ENCODE measurements around the gene BCAP31. TPM values are rescaled to one million over a fixed set of nuclear protein-coding genes. Genes with fewer than 3 reads are reported as not detected.

The BCAP31 gene
- total RNA-seq, 1 experiment from 2014 or later: 150 TPM

DNA sequence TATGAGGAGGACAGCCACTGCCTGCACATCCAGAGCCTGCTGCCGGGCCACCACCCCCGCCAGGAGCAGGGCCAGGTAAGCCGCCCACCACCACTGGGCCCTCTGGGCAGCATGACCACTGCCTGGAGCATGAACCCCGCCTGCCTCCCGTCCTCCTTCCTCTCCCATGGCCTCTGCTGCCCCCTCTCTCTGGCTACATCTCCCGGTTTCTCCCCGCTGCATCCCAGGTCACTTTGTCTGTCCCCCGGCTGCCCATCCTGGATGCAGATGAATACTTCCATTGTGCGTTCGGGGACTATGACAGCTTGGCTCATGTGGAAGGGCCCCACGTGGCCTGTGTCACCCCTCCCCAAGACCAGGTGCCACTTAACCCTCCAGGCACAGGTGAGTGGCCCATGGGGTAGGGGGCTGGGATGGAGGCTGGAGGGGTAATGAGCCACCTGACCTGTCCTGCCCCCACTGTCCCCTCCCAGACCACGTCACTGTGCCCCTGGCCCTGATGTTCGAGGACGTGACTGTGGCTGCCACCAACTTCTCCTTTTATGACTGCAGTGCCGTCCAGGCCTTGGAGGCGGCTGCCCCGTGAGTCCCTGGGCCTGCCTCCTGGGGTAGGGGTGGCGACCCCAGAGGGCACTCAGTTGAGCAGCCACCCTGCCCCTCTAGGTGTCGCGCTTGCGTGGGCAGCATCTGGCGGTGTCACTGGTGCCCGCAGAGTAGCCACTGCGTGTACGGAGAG is 45.8 kb upstream of the BCAP31 start (continued):
- TF ChIP-seq, protein P1, sequence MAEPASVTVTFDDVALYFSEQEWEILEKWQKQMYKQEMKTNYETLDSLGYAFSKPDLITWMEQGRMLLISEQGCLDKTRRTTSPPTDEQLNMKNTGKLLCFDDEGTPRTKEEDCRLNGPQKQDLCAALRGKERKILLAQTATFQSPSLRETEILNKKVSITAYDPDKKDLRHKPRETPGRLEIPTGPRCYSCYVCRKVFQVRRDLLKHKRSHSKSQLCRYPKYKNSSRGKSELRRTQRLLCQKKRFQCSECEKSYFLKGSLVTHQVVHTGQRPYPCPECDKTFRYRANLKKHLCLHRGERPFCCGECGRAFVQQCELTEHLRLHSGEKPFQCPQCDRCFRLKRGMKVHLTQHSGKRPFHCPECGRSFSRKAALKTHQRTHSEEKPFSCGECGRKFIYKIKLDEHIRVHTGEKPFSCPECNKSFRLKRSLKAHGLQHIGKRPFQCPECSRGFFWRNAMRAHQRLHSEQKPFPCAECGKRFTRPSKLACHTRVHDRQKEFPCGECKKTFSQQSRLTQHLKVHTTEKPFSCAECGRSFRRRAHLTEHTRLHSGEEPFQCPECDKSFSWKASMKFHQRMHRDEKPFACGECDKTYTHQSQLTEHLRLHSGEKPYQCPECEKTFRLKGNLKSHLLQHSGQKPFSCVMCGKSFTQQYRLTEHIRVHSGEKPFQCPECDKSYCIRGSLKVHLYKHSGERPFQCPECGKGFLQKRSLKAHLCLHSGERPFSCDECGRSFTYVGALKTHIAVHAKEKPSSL (CRISPR knock-in tag; conservative IDR thresholded peaks at IDR 0.05): no peak
- TF ChIP-seq SMAD3 (CRISPR knock-in tag; IDR thresholded peaks at IDR 0.05; ENCODE audit: borderline replicate concordance) (no peak), NFATC4 (CRISPR knock-in tag; IDR thresholded peaks at IDR 0.05) (no peak), PREB (CRISPR knock-in tag; IDR thresholded peaks at IDR 0.05; ENCODE audit: borderline replicate concordance) (no peak), PRRX2 (CRISPR knock-in tag; IDR thresholded peaks at IDR 0.05) (no peak), OVOL2 (CRISPR knock-in tag; IDR thresholded peaks at IDR 0.05; ENCODE audit: borderline replicate concordance) (no peak), ATF1 (CRISPR knock-in tag; IDR thresholded peaks at IDR 0.05) (no peak), MXD4 (CRISPR knock-in tag; IDR thresholded peaks at IDR 0.05; ENCODE audit: borderline replicate concordance) (no peak)
- TF ChIP-seq, protein P2, sequence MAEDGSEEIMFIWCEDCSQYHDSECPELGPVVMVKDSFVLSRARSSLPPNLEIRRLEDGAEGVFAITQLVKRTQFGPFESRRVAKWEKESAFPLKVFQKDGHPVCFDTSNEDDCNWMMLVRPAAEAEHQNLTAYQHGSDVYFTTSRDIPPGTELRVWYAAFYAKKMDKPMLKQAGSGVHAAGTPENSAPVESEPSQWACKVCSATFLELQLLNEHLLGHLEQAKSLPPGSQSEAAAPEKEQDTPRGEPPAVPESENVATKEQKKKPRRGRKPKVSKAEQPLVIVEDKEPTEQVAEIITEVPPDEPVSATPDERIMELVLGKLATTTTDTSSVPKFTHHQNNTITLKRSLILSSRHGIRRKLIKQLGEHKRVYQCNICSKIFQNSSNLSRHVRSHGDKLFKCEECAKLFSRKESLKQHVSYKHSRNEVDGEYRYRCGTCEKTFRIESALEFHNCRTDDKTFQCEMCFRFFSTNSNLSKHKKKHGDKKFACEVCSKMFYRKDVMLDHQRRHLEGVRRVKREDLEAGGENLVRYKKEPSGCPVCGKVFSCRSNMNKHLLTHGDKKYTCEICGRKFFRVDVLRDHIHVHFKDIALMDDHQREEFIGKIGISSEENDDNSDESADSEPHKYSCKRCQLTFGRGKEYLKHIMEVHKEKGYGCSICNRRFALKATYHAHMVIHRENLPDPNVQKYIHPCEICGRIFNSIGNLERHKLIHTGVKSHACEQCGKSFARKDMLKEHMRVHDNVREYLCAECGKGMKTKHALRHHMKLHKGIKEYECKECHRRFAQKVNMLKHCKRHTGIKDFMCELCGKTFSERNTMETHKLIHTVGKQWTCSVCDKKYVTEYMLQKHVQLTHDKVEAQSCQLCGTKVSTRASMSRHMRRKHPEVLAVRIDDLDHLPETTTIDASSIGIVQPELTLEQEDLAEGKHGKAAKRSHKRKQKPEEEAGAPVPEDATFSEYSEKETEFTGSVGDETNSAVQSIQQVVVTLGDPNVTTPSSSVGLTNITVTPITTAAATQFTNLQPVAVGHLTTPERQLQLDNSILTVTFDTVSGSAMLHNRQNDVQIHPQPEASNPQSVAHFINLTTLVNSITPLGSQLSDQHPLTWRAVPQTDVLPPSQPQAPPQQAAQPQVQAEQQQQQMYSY (CRISPR knock-in tag; IDR thresholded peaks at IDR 0.05): no peak

DNA sequence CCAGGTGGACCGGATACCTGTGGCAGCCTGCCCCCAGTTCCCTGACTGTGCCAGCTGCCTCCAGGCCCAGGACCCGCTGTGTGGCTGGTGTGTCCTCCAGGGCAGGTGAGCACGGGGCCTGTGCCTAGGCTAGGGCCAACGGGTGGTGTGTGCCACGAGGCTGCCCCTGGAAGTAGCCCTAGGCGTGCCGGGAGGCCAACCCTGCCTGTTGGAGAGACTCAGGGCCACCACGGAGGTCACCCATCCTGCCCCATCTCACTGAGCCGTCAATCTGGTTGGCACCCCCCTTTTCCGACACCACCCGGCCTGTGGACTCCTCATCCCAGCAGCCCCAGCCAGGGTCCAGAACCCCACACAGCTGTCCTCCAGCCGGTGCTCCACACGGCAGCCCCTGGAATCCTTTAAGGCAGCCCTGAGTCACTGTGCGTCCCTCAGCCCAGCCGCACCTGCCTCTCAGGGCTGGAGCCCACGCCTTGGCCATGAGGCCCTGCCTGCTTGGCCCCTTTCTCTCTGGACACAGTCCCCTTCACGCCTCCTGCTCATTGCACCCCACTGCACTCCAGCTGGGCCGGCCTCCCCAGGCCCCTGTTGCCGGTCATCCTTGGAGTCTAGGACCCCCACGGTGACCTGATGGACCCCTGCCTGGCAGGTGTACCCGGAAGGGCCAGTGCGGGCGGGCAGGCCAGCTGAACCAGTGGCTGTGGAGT is 45.1 kb upstream of the BCAP31 start:
- H3K27ac Mint-ChIP-seq: no peak overlapping the region
- no peak overlapping the region for H3K4me3 Mint-ChIP-seq
- H3K27me3 Mint-ChIP-seq (ENCODE audit: low read depth): no peaks in the 10 kb centered on the region
- ChIA-PET POLR2A (no interaction called here), CTCF (interaction anchor here (1.1 kb wide), 1 partner anchor 12 kb away, joined by 4 read pairs; the partner anchor contains the start of gene SRPK3)
- H3K36me3 Mint-ChIP-seq: no peaks in the 10 kb centered on the region
- H3K9me3 Mint-ChIP-seq: no peaks in the 10 kb centered on the region
- peaks cover 3% of the 10 kb centered on the region; the same call in 1 of the 2 replicates for H3K4me1 Mint-ChIP-seq
- DNase-seq (ENCODE audit: low spot score) (no peak), ATAC-seq (no peak)
- TF ChIP-seq SMAD4 (CRISPR knock-in tag; IDR thresholded peaks at IDR 0.05) (no peak), STAT6 (CRISPR knock-in tag; conservative IDR thresholded peaks at IDR 0.05; ENCODE audit: low read depth) (no peak), GABPB1 (CRISPR knock-in tag; IDR thresholded peaks at IDR 0.05) (no peak), NR1H2 (CRISPR knock-in tag; IDR thresholded peaks at IDR 0.05) (no peak), CREM (CRISPR knock-in tag; IDR thresholded peaks at IDR 0.05) (no peak), RELA (CRISPR knock-in tag; IDR thresholded peaks at IDR 0.05; ENCODE audit: borderline replicate concordance) (no peak), ARID4B (CRISPR knock-in tag; IDR thresholded peaks at IDR 0.05; ENCODE audit: borderline replicate concordance) (no peak), FOXP1 (CRISPR knock-in tag; IDR thresholded peaks at IDR 0.05; ENCODE audit: borderline replicate concordance) (no peak), E2F4 (CRISPR knock-in tag; IDR thresholded peaks at IDR 0.05; ENCODE audit: borderline replicate concordance, low read depth) (no peak), EMX1 (CRISPR knock-in tag; IDR thresholded peaks at IDR 0.05) (no peak)

Data from WTC11 (cell line).